GM23338 (cell line): ENCODE measurements around the gene G3BP1.

ENCODE experiments used
- CREB1 ChIP-seq: fragments of 250-450 bp; sonication (Bioruptor Pico); IDR thresholded peaks from 2 replicates; pipeline ENCODE4 v1.5.0; 2020; ENCODE audit warnings: low read depth, mild to moderate bottlenecking, moderate library complexity
- CTCF ChIP-seq, 2 experiments: fragments of 200-600 bp in 1 of 2; sonication (generic) in 1 of 2; conservative IDR thresholded peaks; 2 replicates each; pipeline versions ENCODE4 v1.5.1 to v1.6.1; 2016 to 2017; ENCODE audit warnings: antibody characterized with exemption in 2 of 2, low read depth in 2 of 2, mild to moderate bottlenecking in 2 of 2, moderate library complexity in 1 of 2
- ETS1 ChIP-seq: IDR thresholded peaks from 2 replicates; pipeline ENCODE4 v1.6.1; 2016; ENCODE audit warnings: antibody characterized with exemption
- EZH2 ChIP-seq: fragments of 200-600 bp; sonication (generic); IDR thresholded peaks from one replicate; pipeline ENCODE4 v1.8.0; 2017; ENCODE audit warnings: antibody characterized with exemption, mild to moderate bottlenecking, low read depth; ENCODE audit not compliant: unreplicated experiment
- EZH2phosphoT487 ChIP-seq: fragments of 200-600 bp; sonication (generic); IDR thresholded peaks from one replicate; pipeline ENCODE4 v1.8.1; 2018; ENCODE audit warnings: antibody characterized with exemption; ENCODE audit not compliant: unreplicated experiment
- JUNB ChIP-seq: IDR thresholded peaks from one replicate; pipeline ENCODE4 v1.6.1; 2016; ENCODE audit warnings: antibody characterized with exemption; ENCODE audit not compliant: unreplicated experiment
- NANOG ChIP-seq: IDR thresholded peaks from 2 replicates; pipeline ENCODE4 v1.6.1; 2016; ENCODE audit warnings: antibody characterized with exemption, borderline replicate concordance
- POLR2AphosphoS5 ChIP-seq: IDR thresholded peaks from 2 replicates; pipeline ENCODE4 v1.6.1; 2016; ENCODE audit warnings: antibody characterized with exemption, low read depth
- REST ChIP-seq: IDR thresholded peaks from one replicate; pipeline ENCODE4 v1.6.1; 2018; ENCODE audit warnings: antibody characterized with exemption; ENCODE audit not compliant: unreplicated experiment
- ZNF114 ChIP-seq: fragments of 250-450 bp; sonication (Bioruptor Pico); IDR thresholded peaks from 2 replicates; pipeline ENCODE4 v1.5.0; 2020; ENCODE audit warnings: mild to moderate bottlenecking, moderate library complexity

GRCh38 chr5:151757233-151758140 lies 14.3 kb upstream of the G3BP1 start:
- no peak for TF ChIP-seq CTCF (conservative IDR thresholded peaks at IDR 0.05; ENCODE audit: low read depth in 2 of 2)
- TF ChIP-seq NANOG: no peak
- no peak for TF ChIP-seq POLR2AphosphoS5
- no peak for TF ChIP-seq ETS1
- TF ChIP-seq REST: no peak
- no peak for TF ChIP-seq EZH2
- TF ChIP-seq EZH2phosphoT487: no peak
- TF ChIP-seq ZNF114 (CRISPR knock-in tag): no peak
- TF ChIP-seq CREB1: no peak
- TF ChIP-seq JUNB: no peak
